Ovary (tissue), 3 donors: ENCODE results near the gene HPGDS.

ENCODE experiments used
- CTCF ChIP-seq, 3 donors: fragments of 450-650 bp in 2 of 3; fragments of 200-600 bp in 1 of 3; IDR thresholded peaks; one replicate each; pipeline versions ENCODE4 v1.5.1 to v1.8.0; 2016 to 2022; ENCODE audit warnings: antibody characterized with exemption in 3 of 3, mild to moderate bottlenecking in 1 of 3
- EP300 ChIP-seq: sonication (generic); formaldehyde crosslinking; IDR thresholded peaks from one replicate; pipeline ENCODE4 v1.6.1; 2017; ENCODE audit warnings: antibody characterized with exemption
- POLR2A ChIP-seq: fragments of 450-650 bp; IDR thresholded peaks from one replicate; pipeline ENCODE4 v1.6.1; 2017; ENCODE audit warnings: antibody characterized with exemption, mild to moderate bottlenecking, moderate library complexity
- donor health status: DM: no; HTN: no; CAD: no.

- TF ChIP-seq POLR2A (no peak), CTCF (IDR thresholded peaks at IDR 0.05) (no peak), EP300 (no peak)
Measured at GRCh38 chr4:94329933-94330332, 12.7 kb downstream of the HPGDS start.
